Gastrocnemius medialis (tissue), 4 donors: Measurements from ENCODE around the gene ADIG.

ENCODE experiments used
- POLR2A ChIP-seq, 2 donors: fragments of 450-650 bp; IDR thresholded peaks; one replicate each; pipeline ENCODE4 v1.6.1; 2017; ENCODE audit warnings: antibody characterized with exemption in 2 of 2, mild to moderate bottlenecking in 2 of 2, moderate library complexity in 2 of 2
- TF ChIP-seq, protein P1 (sequence below), 5 experiments: fragments of 450-650 bp in 3 of 5; fragments of 200-600 bp in 2 of 5; sonication (generic) in 2 of 5; IDR thresholded peaks in 4 of 5; conservative IDR thresholded peaks in 1 of 5; 1 replicate in 4 of 5; 2 replicates in 1 of 5; pipeline ENCODE4 v1.5.1; 2016 to 2019; ENCODE audit warnings: antibody characterized with exemption in 5 of 5, mild to moderate bottlenecking in 3 of 5, moderate library complexity in 3 of 5

DNA sequence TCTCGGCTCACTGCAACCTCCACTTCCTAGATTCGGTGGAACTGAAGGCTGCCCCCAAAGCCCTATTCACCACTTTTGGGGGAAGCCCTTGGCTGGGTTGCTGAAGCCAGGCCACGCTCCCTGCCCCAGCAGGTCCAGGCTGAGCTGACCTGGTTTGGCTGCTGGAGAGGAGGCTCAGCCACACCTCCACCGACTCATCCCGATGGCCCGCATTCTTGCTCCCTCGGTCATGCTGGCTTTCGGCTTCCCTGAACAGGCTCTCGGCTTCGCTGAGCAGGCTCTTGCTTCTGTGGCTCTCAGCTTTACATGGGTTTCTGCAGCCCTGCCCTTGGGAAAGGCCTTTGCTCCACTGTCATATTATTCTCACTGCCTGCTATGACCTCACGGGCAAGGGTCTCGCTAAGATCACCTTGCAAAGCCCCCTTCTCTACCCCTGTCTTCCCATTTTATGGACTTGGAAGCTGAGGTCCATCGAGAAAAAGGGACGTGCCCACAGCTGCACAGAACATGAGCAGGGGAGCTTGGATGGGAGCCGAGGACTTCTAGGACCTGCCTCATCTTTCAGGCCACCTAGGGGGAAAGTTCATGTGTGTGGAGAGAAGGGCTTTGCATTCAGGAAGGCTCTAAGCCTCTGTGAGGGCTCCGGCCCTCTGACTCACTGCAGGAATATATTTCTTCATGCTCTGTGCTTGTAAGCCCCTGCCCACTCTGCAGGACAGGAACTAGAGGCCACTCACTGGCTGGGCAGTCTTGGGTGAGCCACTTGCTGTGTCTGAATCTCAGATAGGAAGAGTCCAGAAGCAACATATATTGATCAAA is 36.2 kb downstream of the ADIG start:
- TF ChIP-seq, protein P1, sequence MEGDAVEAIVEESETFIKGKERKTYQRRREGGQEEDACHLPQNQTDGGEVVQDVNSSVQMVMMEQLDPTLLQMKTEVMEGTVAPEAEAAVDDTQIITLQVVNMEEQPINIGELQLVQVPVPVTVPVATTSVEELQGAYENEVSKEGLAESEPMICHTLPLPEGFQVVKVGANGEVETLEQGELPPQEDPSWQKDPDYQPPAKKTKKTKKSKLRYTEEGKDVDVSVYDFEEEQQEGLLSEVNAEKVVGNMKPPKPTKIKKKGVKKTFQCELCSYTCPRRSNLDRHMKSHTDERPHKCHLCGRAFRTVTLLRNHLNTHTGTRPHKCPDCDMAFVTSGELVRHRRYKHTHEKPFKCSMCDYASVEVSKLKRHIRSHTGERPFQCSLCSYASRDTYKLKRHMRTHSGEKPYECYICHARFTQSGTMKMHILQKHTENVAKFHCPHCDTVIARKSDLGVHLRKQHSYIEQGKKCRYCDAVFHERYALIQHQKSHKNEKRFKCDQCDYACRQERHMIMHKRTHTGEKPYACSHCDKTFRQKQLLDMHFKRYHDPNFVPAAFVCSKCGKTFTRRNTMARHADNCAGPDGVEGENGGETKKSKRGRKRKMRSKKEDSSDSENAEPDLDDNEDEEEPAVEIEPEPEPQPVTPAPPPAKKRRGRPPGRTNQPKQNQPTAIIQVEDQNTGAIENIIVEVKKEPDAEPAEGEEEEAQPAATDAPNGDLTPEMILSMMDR (IDR thresholded peaks at IDR 0.05 in 4 of 5, conservative IDR thresholded peaks at IDR 0.05 in 1 of 5), result no peak
- no peak for TF ChIP-seq POLR2A (IDR thresholded peaks at IDR 0.05)
